Osteocyte (in vitro differentiated cells): Measurements from ENCODE around the gene STRIP1. TPM values are rescaled to one million over a fixed set of nuclear protein-coding genes. Genes with fewer than 3 reads are reported as not detected.

Experiments
- DNase-seq: peaks from one replicate; pipeline ENCODE4 v3.0.0; 2021; ENCODE audit warnings: mixed read lengths; ENCODE audit not compliant: unreplicated experiment; ENCODE audit errors: extremely low spot score
- H3K27ac Mint-ChIP-seq: one replicate; pipeline ENCODE4 v1.8.0; 2021; ENCODE audit warnings: mild to moderate bottlenecking, mixed read lengths; ENCODE audit not compliant: unreplicated experiment
- H3K27me3 Mint-ChIP-seq: one replicate; pipeline ENCODE4 v1.8.0; 2021; ENCODE audit warnings: mixed read lengths; ENCODE audit not compliant: unreplicated experiment
- H3K36me3 Mint-ChIP-seq: one replicate; pipeline ENCODE4 v1.8.0; 2021; ENCODE audit warnings: mixed read lengths; ENCODE audit not compliant: unreplicated experiment
- H3K4me1 Mint-ChIP-seq: one replicate; pipeline ENCODE4 v1.8.0; 2021; ENCODE audit warnings: mixed read lengths; ENCODE audit not compliant: unreplicated experiment
- H3K4me3 Mint-ChIP-seq: one replicate; pipeline ENCODE4 v1.8.0; 2021; ENCODE audit warnings: mild to moderate bottlenecking, moderate library complexity, mixed read lengths; ENCODE audit not compliant: unreplicated experiment
- H3K9me3 Mint-ChIP-seq: one replicate; pipeline ENCODE4 v1.8.0; 2021; ENCODE audit warnings: mixed read lengths; ENCODE audit not compliant: unreplicated experiment
- total RNA-seq: library from RNA; stranded (reverse); gene quantifications from 2 replicates; pipeline ENCODE4 v1.2.1, GENCODE V29; 2021
- TF ChIP-seq, protein P1 (sequence below): fragments of 200-600 bp; sonication (generic); IDR thresholded peaks from 2 replicates; pipeline ENCODE4 v1.5.0; 2021; ENCODE audit warnings: antibody characterized with exemption, mild to moderate bottlenecking, moderate library complexity

STRIP1 gene
- total RNA-seq, 1 donor from 2014 or later = 55.7 TPM

DNA sequence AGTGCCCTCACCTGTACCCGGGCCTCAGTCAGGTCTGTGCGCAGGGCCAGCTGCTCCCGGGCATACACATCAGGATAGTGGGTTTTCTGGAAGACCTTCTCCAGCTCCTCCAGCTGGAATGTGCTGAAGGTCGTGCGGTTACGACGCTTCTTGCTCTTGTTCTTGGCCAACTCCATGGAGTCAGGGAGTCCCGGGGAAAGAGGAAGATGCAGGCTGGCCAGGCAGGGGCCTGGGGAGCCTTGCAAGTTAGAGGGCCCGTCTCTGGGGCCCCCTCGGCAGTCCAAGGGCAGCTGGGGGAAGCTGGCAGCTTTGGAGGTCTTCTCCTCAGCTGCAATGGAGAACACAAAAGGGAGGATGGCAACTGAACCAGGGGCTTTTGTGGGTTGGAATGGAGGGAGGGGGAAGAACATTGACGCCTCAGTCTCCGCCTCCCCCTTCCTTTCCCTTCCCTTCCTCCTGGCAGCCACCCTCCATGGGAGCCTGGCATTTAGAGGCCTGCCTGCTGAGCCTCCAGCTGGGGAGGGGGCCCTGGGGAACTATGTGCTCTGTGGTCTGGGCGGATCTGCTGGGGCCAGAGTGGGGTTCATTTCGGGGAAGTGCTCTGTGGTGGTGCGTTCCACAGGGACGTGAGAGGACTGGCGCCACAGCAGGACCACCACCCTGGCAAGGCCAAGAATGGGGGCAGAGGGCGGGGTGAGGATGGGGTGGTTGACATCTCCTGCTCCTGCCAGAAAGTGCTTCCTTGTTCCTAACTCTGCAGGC lies 30.3 kb downstream of the STRIP1 start:
- peaks cover 7% of the 10 kb centered on the region for H3K4me1 Mint-ChIP-seq
- H3K36me3 Mint-ChIP-seq = peaks cover 4% of the 10 kb centered on the region
- no peak overlapping the region for H3K27ac Mint-ChIP-seq
- TF ChIP-seq, protein P1, sequence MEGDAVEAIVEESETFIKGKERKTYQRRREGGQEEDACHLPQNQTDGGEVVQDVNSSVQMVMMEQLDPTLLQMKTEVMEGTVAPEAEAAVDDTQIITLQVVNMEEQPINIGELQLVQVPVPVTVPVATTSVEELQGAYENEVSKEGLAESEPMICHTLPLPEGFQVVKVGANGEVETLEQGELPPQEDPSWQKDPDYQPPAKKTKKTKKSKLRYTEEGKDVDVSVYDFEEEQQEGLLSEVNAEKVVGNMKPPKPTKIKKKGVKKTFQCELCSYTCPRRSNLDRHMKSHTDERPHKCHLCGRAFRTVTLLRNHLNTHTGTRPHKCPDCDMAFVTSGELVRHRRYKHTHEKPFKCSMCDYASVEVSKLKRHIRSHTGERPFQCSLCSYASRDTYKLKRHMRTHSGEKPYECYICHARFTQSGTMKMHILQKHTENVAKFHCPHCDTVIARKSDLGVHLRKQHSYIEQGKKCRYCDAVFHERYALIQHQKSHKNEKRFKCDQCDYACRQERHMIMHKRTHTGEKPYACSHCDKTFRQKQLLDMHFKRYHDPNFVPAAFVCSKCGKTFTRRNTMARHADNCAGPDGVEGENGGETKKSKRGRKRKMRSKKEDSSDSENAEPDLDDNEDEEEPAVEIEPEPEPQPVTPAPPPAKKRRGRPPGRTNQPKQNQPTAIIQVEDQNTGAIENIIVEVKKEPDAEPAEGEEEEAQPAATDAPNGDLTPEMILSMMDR = no peak
- peaks cover 30% of the 10 kb centered on the region for H3K27me3 Mint-ChIP-seq
- H3K9me3 Mint-ChIP-seq = no peaks in the 10 kb centered on the region
- no peak overlapping the region for H3K4me3 Mint-ChIP-seq
- DNase-seq = no peak

DNA sequence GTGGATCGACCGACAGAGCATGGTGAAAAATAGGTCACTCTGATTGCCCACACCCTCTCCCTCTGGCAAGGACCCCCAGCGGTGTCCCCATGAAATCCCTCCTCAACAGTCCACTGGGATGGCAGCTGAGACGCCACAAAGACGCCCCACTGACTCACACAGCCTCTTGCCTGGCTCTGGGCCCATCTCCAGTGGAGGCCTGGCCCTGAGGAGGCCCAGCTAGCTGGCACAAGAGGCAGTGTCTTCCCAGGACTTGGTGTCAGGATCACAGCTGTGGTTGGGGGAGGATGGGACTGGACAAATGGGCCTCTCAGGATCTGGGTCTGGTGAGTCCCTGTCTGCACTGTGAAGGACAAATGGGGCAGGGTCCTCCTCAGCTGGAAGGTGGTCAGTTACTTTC lies 31.4 kb downstream of the STRIP1 start:
- H3K9me3 Mint-ChIP-seq = no peaks in the 10 kb centered on the region
- no peaks in the 10 kb centered on the region for H3K36me3 Mint-ChIP-seq
- DNase-seq = no peak
- TF ChIP-seq, protein P1 = no peak
- no peak overlapping the region for H3K4me3 Mint-ChIP-seq
- peaks cover 7% of the 10 kb centered on the region for H3K4me1 Mint-ChIP-seq
- H3K27ac Mint-ChIP-seq = no peak overlapping the region
- peaks cover 35% of the 10 kb centered on the region for H3K27me3 Mint-ChIP-seq

DNA sequence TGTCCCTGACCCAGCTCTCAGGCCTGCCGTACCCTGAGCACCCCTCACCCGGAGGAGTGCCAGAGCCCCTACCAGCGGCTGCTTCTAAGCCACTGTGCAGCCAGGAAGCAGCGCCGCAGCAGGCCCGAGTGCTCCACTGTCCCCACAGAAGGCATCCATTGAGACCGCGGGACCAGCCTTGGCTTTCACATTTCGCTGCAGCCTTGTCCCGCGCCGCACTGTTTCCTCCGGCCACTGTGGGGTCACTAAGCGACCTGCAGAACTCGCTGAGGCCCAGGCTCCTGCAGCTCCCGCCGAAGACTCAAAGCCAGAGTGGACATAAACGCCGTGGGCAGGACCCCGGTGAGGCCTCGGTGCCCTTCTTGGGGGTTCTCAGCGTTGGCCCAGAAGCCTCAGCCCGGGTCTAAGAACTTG lies 33.1 kb downstream of the STRIP1 start:
- H3K9me3 Mint-ChIP-seq = no peaks in the 10 kb centered on the region
- peaks cover 7% of the 10 kb centered on the region for H3K4me1 Mint-ChIP-seq
- TF ChIP-seq, protein P1 = no peak
- H3K4me3 Mint-ChIP-seq = no peak overlapping the region
- DNase-seq = no peak
- no peaks in the 10 kb centered on the region for H3K36me3 Mint-ChIP-seq
- no peak overlapping the region for H3K27ac Mint-ChIP-seq
- H3K27me3 Mint-ChIP-seq = peaks cover 52% of the 10 kb centered on the region

DNA sequence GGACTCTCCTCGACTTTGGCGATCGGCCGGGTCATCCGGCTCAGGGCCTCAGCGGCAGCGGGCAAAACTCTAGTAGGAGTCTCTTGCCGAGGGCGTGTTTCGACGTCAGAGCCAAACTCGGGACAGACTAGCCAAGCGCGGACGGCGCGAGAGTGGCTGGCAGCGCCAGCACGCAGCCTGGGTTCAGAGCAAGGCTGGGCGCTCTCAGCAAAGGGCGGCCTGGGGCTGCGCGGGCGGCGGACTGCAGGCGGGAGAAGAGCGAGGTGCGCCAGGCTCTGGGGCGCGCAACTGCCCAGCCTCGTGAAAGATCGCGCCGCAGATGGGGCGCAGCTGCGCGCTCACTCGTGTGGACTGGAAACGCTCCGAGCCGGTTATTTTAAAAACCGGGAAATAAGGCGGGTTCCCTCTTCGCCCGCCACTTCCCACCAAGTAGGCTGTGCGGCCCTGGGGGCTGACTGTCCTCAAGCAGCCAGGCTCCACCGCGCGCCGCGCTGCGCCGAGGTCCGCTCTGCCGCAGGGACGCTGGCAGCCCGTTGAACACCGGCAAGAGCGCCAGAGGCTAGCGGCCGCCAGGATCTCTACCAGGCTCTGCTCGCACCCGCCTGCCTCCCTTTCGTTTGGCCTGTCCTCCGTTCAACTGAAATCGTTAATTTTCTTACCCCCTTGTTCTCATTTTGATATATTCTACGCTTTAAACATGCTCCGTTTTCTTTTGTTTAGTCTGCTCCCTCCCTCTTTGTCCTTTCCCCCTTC lies 33.6 kb downstream of the STRIP1 start:
- Mint-ChIP-seq H3K27ac (no peak overlapping the region), H3K4me1 (peaks cover 7% of the 10 kb centered on the region), H3K27me3 (peaks cover 56% of the 10 kb centered on the region), H3K9me3 (no peaks in the 10 kb centered on the region), H3K4me3 (no peak overlapping the region), H3K36me3 (no peaks in the 10 kb centered on the region)
- no peak for DNase-seq
- TF ChIP-seq, protein P1 = no peak
